WERI-Rb-1 (cell line): Measurements from ENCODE around the gene ASCL5.

Experiments used
- DNase-seq: peaks from one replicate; pipeline ENCODE4 v3.0.0-alpha.2; 2020
- H3K27ac ChIP-seq: fragments of 250-450 bp; sonication (Bioruptor Pico); 2 replicates; pipeline ENCODE4 v1.5.1; 2020; ENCODE audit warnings: mild to moderate bottlenecking, moderate library complexity
- H3K27me3 ChIP-seq: fragments of 250-450 bp; sonication (Bioruptor Pico); 2 replicates; pipeline ENCODE4 v1.5.1; 2021; ENCODE audit warnings: mild to moderate bottlenecking, low read depth, moderate library complexity; ENCODE audit not compliant: insufficient read depth, severe bottlenecking
- H3K36me3 ChIP-seq: fragments of 250-450 bp; sonication (Bioruptor Pico); 2 replicates; pipeline ENCODE4 v1.5.1; 2020; ENCODE audit warnings: mild to moderate bottlenecking, moderate library complexity
- H3K4me3 ChIP-seq: 2 replicates; pipeline ENCODE4 v1.5.1; 2011; ENCODE audit warnings: low read depth, mild to moderate bottlenecking, control low read depth, low read length
- H3K9me3 ChIP-seq: fragments of 250-450 bp; sonication (Bioruptor Pico); 2 replicates; pipeline ENCODE4 v1.5.1; 2021; ENCODE audit warnings: mild to moderate bottlenecking, moderate library complexity; ENCODE audit not compliant: severe bottlenecking
- TF ChIP-seq, protein P1 (sequence below): IDR thresholded peaks from 2 replicates; pipeline ENCODE4 v1.5.1; 2011; ENCODE audit warnings: low read depth, mild to moderate bottlenecking, control low read depth, inconsistent platforms, low read length

ASCL5 gene

GRCh38 chr1:201126832-201127754 is at the start of gene ASCL5:
ASCL5 (minus strand) TSS chr1:201127184; CDS start chr1:201115372, 11,812 bp downstream.
- TF ChIP-seq, protein P1, sequence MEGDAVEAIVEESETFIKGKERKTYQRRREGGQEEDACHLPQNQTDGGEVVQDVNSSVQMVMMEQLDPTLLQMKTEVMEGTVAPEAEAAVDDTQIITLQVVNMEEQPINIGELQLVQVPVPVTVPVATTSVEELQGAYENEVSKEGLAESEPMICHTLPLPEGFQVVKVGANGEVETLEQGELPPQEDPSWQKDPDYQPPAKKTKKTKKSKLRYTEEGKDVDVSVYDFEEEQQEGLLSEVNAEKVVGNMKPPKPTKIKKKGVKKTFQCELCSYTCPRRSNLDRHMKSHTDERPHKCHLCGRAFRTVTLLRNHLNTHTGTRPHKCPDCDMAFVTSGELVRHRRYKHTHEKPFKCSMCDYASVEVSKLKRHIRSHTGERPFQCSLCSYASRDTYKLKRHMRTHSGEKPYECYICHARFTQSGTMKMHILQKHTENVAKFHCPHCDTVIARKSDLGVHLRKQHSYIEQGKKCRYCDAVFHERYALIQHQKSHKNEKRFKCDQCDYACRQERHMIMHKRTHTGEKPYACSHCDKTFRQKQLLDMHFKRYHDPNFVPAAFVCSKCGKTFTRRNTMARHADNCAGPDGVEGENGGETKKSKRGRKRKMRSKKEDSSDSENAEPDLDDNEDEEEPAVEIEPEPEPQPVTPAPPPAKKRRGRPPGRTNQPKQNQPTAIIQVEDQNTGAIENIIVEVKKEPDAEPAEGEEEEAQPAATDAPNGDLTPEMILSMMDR, result peak; percentile 73
- H3K9me3 ChIP-seq, result no peaks in the 10 kb centered on the region
- peak within 1 kb of the TSS; percentile 58 for H3K27ac ChIP-seq
- H3K36me3 ChIP-seq, result no peaks in the 10 kb centered on the region
- H3K4me3 ChIP-seq, result peak within 1 kb of the TSS; percentile 27
- DNase-seq, result peak; percentile 95
- no peaks in the 10 kb centered on the region for H3K27me3 ChIP-seq

- Histone ChIP-seq H3K36me3 (no peaks in the 10 kb centered on the region), H3K27me3 (no peaks in the 10 kb centered on the region)
Measured at GRCh38 chr1:201175820-201176500, 49.0 kb upstream of the ASCL5 start.

DNA sequence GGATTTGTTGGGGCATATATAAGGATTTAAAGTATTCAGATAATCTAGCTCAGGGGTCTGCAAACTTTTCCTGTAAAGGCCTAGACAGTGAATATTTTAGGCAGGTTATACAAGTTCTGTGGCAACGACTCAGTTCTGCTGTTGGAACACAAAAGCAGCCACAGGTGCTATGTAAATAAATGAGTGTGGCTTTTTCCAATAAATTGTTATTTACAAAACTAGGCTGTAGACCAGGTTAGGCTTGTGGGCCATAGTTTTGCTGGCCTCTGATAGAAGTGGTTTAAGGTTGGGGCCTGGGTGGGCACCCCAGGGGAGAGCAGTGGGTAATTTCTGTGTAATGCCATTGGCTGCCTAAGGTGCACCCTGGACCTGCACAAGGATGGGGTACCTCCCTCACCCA is 46.8 kb upstream of the ASCL5 start:
- TF ChIP-seq, protein P1, result no peak
- H3K4me3 ChIP-seq, result no peak overlapping the region
- H3K36me3 ChIP-seq, result no peaks in the 10 kb centered on the region
- no peak overlapping the region for H3K27ac ChIP-seq
- DNase-seq, result no peak
- no peaks in the 10 kb centered on the region for H3K27me3 ChIP-seq
- H3K9me3 ChIP-seq, result no peaks in the 10 kb centered on the region

More at GRCh38 chr1:201175820-201176500, 49.0 kb upstream of the ASCL5 start:
- TF ChIP-seq, protein P1, result no peak
- Histone ChIP-seq H3K4me3 (no peak overlapping the region), H3K9me3 (no peaks in the 10 kb centered on the region), H3K27ac (no peak overlapping the region)
- DNase-seq, result no peak

DNA sequence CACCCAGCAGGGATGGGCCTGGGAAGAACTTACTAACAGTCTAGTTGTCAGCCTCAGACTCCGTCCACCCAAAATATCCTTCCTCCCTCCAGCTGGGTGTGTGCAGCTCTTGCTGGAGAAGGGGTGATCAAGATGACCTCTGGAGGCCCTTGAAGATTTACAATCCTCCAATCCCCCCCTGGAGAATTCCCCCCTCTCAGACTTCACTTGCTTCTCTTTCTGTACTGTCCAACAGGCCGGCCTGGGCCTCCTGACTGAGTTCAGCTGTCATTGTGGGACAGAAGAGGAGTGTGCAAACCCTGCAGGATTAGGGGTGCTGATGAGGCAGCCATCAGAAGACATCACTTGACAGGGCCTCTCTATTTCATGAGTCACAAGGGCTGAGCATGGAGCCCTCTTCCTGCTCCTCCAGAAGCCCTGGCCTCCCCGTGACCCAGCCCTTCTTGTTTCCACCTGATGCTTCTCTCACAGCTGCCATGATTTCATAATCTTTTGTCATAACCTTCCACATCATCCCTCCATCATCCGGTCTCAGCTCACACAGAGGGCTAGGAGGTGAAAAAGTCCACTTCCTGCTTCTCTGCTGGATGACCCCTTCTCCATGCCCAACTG is 46.1 kb upstream of the ASCL5 start:
- Histone ChIP-seq H3K27ac (no peak overlapping the region), H3K27me3 (no peaks in the 10 kb centered on the region), H3K9me3 (no peaks in the 10 kb centered on the region), H3K4me3 (no peak overlapping the region), H3K36me3 (no peaks in the 10 kb centered on the region)
- DNase-seq, result no peak
- TF ChIP-seq, protein P1, result no peak

GRCh38 chr1:201172326-201172725 is 45.3 kb upstream of the ASCL5 start:
- TF ChIP-seq, protein P1, result no peak
- Histone ChIP-seq H3K4me3 (no peak overlapping the region), H3K36me3 (no peaks in the 10 kb centered on the region), H3K27me3 (no peaks in the 10 kb centered on the region), H3K9me3 (no peaks in the 10 kb centered on the region), H3K27ac (peak overlapping the region; percentile 12; the same call in 1 of the 2 replicates)
- DNase-seq, result no peak
